Mesothelial cell of epicardium (in vitro differentiated cells): ENCODE measurements around the gene CCNQ. TPM values are rescaled to one million over a fixed set of nuclear protein-coding genes. Genes with fewer than 3 reads are reported as not detected.

Source experiments
- DNase-seq, 2 experiments: peaks; one replicate each; pipeline ENCODE4 v3.0.0; 2021; ENCODE audit warnings: low spot score in 2 of 2; ENCODE audit not compliant: unreplicated experiment in 2 of 2
- H3K27ac Mint-ChIP-seq: 2 replicates; pipeline ENCODE4 v1.8.0; 2021; ENCODE audit warnings: mixed read lengths
- H3K27me3 Mint-ChIP-seq: 2 replicates; pipeline ENCODE4 v1.8.0; 2021; ENCODE audit warnings: low read depth, mixed read lengths
- H3K36me3 Mint-ChIP-seq: 2 replicates; pipeline ENCODE4 v1.8.0; 2021; ENCODE audit warnings: mixed read lengths
- H3K4me1 Mint-ChIP-seq: 2 replicates; pipeline ENCODE4 v1.8.0; 2021; ENCODE audit warnings: mixed read lengths
- H3K4me3 Mint-ChIP-seq: 2 replicates; pipeline ENCODE4 v1.8.0; 2021; ENCODE audit warnings: mild to moderate bottlenecking, moderate library complexity, mixed read lengths
- H3K9me3 Mint-ChIP-seq: 2 replicates; pipeline ENCODE4 v1.8.0; 2021; ENCODE audit warnings: mixed read lengths
- CTCF ChIP-seq: fragments of 200-600 bp; sonication (generic); IDR thresholded peaks from one replicate; pipeline ENCODE4 v1.5.0; 2021; ENCODE audit warnings: antibody characterized with exemption; ENCODE audit not compliant: unreplicated experiment
- total RNA-seq: library from RNA; stranded (reverse); gene quantifications from 3 replicates; pipeline ENCODE4 v1.2.1, GENCODE V29; 2021

The CCNQ gene
- total RNA-seq, 1 donor from 2014 or later, result 17.3 TPM

- H3K4me3 Mint-ChIP-seq, result no peak overlapping the region
- H3K9me3 Mint-ChIP-seq, result peaks cover 5% of the 10 kb centered on the region
- H3K4me1 Mint-ChIP-seq, result no peaks in the 10 kb centered on the region
- no peaks in the 10 kb centered on the region for H3K36me3 Mint-ChIP-seq
- no peak overlapping the region for H3K27ac Mint-ChIP-seq
- peaks cover 8% of the 10 kb centered on the region for H3K27me3 Mint-ChIP-seq
- DNase-seq, result no peak
- no peak for TF ChIP-seq CTCF
These were observed 47.8 kb downstream of the CCNQ start for GRCh38 chrX:153551135-153551534.

- no peaks in the 10 kb centered on the region for H3K36me3 Mint-ChIP-seq
- no peak overlapping the region for H3K4me3 Mint-ChIP-seq
- H3K27ac Mint-ChIP-seq, result no peak overlapping the region
- no peak for TF ChIP-seq CTCF
- peaks cover 4% of the 10 kb centered on the region for H3K27me3 Mint-ChIP-seq
- peaks cover 5% of the 10 kb centered on the region for H3K9me3 Mint-ChIP-seq
- no peaks in the 10 kb centered on the region for H3K4me1 Mint-ChIP-seq
- DNase-seq, result no peak
These were observed 49.1 kb downstream of the CCNQ start for GRCh38 chrX:153549807-153550206.

GRCh38 chrX:153549231-153549630 is 49.7 kb downstream of the CCNQ start:
- H3K27me3 Mint-ChIP-seq, result peaks cover 4% of the 10 kb centered on the region
- no peaks in the 10 kb centered on the region for H3K4me1 Mint-ChIP-seq
- peaks cover 5% of the 10 kb centered on the region for H3K9me3 Mint-ChIP-seq
- TF ChIP-seq CTCF, result no peak
- DNase-seq, result no peak
- H3K36me3 Mint-ChIP-seq, result no peaks in the 10 kb centered on the region
- no peak overlapping the region for H3K4me3 Mint-ChIP-seq
- no peak overlapping the region for H3K27ac Mint-ChIP-seq

- Mint-ChIP-seq H3K27ac (no peak overlapping the region), H3K4me3 (no peak overlapping the region), H3K9me3 (peaks cover 5% of the 10 kb centered on the region), H3K36me3 (no peaks in the 10 kb centered on the region), H3K27me3 (peaks cover 4% of the 10 kb centered on the region), H3K4me1 (no peaks in the 10 kb centered on the region)
- no peak for DNase-seq
- TF ChIP-seq CTCF, result no peak
These were observed 51.7 kb downstream of the CCNQ start for GRCh38 chrX:153547195-153547594.

GRCh38 chrX:153546386-153546785 is 52.6 kb downstream of the CCNQ start:
- DNase-seq, result no peak
- no peak for TF ChIP-seq CTCF
- no peak overlapping the region for H3K4me3 Mint-ChIP-seq
- H3K9me3 Mint-ChIP-seq, result peaks cover 3% of the 10 kb centered on the region
- peaks cover 4% of the 10 kb centered on the region for H3K27me3 Mint-ChIP-seq
- H3K27ac Mint-ChIP-seq, result no peak overlapping the region
- H3K36me3 Mint-ChIP-seq, result no peaks in the 10 kb centered on the region
- H3K4me1 Mint-ChIP-seq, result no peaks in the 10 kb centered on the region

- no peak overlapping the region for H3K4me3 Mint-ChIP-seq
- no peaks in the 10 kb centered on the region for H3K9me3 Mint-ChIP-seq
- no peak for TF ChIP-seq CTCF
- no peak for DNase-seq
- H3K36me3 Mint-ChIP-seq, result no peaks in the 10 kb centered on the region
- peaks cover 4% of the 10 kb centered on the region for H3K27me3 Mint-ChIP-seq
- no peak overlapping the region for H3K27ac Mint-ChIP-seq
- no peaks in the 10 kb centered on the region for H3K4me1 Mint-ChIP-seq
These were observed 54.2 kb downstream of the CCNQ start for GRCh38 chrX:153544727-153545126.
